Stimulated activated CD4-positive, alpha-beta T cell treated with anti-CD3 and anti-CD28 coated beads, Interleukin-12 subunit alpha, Interleukin-12 subunit beta, amount 100 ng/mL, for 48 hours (primary cell): ENCODE measurements around the gene DMXL2.
"Not testable (repeated sequence)": the region's sequence is repeated elsewhere in the genome, so short reads cannot be mapped to it uniquely, and the experiment has no call there.

Source experiments
- DNase-seq, 3 donors: peaks; one replicate each; pipeline ENCODE4 v3.0.0-alpha.2; 2020; ENCODE audit warnings: low read depth in 2 of 3, low spot score in 1 of 3

The DMXL2 gene

DNA sequence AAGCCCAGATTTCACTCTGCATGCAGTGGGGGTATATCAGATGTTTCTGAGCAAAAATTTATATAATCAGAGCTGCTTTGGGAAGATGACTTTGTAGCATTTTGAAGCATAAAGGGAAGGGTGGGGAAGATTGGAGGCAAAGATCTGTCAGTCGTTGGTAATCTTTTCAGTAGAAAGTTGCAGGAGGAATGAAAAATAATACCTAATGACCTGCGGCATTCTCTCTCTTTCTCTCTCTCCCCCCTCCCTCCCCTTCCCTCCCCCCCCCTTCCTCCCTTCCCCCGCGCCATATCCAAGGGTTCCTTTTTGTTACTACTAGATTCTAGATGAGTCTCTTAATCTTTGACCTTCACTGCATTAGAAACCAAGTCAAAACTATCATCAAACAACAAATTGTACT, 1.5 kb upstream of the DMXL2 start:
- no peak for DNase-seq

DNA sequence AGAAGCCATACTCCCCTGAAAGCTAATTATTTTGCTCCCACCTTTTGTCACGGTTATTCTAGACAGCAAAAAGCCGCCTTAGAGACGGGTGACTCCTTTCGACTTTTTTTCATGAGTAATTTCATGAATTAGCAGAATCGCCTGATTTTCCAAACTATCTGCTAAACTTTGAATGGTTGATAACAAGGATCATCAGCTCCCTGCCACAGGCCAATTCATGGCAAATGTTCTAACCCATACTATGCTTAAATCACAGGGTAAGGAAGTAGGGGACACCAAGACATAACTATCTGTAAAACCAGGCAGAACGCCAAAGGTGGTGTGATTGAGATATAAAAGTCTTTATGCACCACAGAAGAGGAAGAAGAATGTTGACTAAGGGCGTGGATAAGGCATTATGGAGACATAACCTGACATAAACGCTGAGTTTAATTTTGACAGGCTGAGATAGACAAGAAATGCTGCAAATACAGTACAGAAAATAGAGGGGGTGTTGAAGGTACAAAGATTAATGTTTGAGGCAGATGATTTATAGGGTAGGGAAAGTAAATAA, 891 bp upstream of the DMXL2 start:
- DNase-seq = no peak

DNA sequence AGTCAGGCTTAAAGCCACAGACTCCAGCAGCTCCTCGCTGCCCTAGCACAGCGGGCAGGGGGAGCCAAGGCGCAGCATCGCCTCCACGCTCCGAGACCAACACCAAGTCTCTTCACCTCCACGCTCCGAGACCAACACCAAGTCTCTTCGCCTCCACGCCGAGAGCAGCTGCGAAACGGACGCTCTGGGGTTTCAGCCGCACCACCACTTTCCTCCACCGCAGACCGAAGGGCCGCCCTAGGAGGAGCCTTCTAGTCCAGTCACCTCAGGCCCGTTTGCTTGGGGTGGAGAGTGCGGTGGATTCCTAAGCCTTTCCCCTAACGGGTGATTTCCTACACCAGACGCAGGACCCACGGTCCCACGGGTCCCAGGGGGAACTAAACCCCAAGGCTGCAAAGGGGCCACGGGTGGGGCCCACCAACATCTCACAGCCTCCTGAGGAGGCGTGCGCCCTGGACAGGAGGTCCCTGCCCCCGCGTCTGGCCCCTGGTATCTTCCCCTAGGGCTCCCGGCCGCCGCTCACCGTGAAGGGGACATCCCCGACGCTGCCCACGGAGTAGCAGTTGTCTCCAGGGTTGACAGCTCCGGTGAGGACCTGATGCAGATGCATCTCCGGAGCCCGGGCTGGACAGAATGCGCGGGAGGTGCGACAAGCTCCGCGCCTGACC, 501 bp downstream of the DMXL2 start:
- peak; percentile 5 to 16 (median 12) for DNase-seq

DNA sequence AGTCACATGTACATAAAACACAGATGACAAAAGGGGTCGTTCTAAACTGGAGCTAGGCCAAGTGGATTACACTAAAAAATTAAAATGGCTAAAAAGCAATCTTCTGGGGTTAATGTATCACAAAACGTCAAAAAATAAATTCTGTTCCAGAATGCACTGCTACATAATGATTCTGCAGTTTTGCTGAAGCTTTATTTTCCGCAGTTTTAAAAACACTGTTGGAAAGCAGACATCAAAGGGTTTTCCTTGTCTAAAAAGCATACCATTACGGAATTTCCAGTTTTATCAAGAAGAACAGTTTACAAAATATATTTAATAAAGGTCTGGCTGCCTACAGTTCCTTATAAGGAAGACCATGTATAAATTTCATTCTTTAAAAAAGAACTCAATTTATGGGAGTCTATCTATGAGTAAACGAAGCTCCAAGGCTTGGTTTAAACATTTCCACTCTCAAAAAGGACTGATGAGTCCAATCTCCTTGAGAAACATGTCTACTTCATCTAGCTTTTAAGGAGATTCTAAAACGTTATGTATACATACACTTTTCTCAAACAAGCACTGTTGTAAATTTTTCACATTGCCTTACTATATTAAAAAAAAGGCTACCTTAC, 1.3 kb downstream of the DMXL2 start:
- no peak for DNase-seq

DNA sequence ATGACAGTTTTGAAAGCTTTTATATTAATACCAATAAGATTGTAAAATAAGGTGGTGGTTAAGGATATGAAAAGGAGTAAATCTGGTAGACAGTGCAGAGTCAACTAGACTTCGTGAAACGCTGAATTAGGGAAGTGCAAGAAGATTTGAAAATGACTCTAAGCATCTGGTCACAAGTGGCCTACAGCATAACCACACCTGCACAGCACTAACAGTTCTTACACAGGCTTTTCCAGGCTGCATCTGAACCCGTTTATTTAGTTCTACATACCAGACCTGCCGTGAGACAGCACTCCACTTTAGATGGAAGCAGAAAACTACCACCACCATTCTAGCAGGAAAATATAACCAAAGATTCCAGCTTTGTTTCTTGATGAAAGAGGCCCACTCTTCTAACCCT, 1.9 kb downstream of the DMXL2 start:
- no peak for DNase-seq

DNA sequence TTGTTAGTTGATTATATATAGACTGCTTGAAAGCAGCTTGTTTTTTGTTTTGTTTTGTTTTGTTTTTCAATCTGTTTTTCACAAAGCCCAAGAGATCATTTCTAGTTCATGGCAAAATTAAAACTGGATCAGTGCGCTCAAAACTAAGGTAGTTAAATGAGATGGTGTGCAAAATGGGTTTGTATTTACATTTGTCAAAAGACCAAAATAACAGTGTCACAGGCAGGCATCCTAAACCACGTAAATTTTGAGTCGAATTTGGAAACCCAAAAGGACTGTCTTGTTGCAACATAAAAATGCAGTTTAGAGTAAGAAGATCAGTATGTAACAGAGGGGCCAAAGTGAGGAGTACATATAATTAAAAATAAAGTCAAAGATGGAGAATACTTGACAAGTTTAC, 2.4 kb downstream of the DMXL2 start:
- DNase-seq = no peak

DNA sequence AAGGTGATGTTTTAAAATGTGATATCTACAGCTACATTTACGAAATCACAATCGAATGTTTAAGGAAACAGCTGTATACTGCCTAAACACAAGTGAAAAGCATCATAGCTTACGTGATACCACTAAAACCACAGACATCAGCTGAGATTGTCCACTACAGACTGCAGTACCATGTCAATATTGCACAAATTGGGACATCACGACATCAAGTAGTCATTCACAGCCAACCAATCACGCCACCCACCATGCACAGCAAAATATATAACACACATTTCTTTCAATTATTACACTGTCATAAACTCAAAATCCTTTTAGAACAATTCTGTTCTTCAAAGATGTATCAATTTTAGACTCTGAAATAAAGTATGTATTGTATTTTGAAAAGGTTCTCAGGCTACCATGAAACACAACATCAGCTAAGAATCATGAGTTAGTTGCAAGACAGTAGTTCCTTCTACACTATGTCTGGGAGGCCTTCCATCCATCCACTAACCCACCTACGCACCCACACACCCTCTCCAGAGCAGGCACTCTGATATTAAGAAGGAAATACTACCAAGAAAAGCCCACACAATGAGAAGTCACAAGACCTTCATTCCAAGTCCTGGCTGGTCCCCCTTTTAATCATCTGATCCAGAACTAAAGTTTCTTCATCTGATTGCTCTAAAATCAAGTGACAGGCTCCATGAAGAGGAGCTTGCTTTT, 3.1 kb downstream of the DMXL2 start:
- DNase-seq = no peak

DNA sequence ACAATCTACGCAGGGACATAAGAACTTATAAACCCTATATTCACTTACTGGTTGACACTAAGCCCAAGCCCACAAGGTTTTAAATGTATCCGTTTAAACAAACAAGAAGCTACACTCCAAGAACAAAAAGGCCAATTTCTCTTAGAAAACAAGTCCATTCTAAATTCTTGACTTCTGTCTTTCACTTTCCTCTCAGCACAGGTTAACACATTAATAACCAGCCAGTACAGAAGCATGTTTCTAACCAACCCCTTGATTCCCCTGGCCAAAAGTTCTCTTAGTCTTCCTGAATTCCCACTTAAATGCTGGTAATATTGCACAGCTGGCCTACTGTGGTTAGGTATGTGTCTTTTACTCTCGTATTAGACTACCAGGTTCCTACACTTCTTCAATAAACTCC, 4.7 kb downstream of the DMXL2 start:
- DNase-seq = no peak

DNA sequence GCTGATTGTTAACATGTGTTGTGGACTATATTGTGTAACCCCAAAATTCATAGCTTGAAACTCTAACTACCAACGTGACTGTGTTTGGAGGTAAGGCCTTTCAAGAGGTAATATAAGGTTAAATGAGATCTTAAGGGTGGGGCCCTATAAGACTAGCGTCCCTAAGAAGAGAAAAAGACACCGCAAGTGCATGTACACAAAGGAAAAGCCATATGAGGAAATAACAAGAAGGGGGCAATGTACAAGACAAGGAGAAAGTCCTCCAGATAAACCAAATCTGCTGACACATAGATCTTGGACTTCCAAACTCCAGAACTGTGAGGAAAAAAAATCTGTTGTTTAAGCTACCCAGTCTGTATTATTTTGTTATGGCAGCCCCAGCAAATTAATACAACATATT, 8.6 kb downstream of the DMXL2 start:
- no peak for DNase-seq

DNA sequence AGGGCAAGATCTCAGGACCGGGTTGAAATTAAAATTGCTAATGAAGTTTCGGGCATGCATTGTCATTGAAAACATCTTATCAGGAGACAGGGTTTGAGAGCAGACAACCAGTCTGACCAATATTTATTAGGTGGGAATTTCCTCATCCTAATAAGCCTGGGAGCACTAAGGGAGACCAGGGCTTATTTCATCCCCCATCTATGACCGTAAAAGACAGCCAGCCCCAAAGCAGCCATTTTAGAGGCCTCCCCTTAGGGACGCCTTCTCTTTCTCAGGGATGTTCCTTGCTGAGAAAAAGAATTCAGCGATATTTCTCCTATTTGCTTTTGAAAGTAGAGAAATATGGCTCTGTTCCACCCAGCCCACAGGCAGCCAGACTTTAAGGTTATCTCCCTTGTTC, 9.9 kb downstream of the DMXL2 start:
- DNase-seq = not testable (repeated sequence)

DNA sequence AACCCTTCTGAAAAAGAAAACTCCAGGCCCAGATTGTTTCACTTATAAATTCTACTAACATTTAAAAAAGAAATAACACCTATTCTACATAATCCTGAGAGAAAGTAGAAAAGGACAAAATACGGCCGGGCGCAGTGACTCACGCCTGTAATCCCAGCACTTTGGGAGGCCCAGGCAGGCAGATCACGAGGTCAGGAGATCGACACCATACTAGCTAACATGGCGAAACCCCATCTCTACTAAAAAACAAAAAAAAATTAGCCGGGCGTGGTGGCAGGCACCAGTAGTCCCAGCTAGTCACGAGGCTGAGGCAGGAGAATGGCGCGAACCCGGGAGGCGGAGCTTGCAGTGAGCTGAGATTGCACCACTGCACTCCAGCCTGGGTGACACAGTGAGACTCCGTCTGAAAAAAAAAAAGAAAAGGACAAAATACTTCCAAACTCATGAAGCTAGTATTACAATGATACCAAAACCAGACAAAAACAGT, 19.1 kb downstream of the DMXL2 start:
- DNase-seq = not testable (repeated sequence)

DNA sequence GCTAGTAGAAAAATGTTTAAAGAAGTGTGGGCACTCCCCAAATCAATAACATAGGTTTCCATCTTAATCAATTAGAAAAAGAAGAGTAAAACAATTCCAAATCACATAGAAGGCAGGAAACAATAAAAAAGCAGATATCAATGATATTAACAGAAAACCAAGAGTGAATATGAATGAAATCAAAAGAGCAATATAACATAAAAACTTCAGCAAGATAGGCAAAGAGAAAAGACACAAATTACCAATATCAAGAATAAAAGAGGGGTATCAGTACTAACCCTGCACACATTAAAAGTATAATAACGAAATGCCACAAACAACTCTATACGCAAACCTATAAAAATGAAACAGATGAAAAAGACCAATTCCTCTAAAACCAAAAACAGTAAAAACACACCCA, 19.6 kb downstream of the DMXL2 start:
- DNase-seq = no peak

DNA sequence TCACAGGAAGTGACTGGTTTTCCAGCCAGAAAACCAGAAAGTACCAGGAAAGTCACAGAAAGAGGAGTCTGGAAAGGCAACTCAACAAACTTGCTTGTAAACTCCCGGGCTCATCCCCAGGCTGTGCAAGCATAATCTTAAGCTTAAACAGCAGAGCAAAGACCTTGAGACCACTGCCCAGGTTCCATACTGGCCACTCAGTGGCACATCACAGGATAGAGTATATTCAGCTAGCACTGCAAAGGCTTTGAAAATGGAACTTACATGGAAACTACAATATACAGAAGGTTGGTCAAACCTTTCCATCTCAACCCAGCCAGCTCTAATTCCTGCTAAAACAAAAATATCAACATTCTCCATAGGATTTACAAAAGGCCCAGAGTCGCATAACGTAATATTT, 20.1 kb downstream of the DMXL2 start:
- DNase-seq = no peak

DNA sequence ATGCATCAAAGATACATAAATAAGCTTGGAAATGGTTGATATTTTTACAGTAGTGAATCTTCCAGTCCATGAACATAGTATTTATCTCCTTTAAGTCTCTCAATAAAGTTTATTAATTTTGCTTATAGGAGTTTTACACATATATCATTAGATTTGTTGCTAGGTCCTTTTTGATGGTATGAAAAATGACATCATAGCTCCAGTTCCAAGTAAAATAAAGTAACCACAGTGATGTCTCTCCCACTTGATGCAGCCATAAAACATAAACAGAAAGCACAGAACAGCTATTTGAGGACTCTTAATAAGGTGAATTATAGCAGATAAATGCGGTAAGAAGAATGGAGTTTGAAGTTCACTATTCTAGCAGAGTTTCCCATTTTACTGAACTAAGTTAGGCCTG, 20.8 kb downstream of the DMXL2 start:
- no peak for DNase-seq

DNA sequence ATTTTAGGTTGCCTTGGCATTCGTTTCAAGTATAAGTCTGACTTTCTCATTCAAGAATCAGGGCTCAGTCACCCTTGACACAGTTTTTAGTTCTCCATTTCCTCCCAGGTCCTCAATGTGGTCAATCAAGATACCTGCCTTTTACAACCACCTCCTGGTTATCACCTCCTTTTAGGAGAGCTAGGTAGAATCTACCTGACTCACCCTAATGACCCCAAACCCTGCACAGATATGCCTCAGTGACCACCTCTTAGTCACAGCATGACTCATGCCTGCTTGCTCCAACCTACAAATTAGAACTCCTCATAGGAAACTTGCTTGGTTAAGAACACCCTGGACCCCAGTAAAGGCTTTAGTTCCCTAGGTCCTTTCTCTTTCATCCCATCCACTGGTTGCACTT, 22.5 kb downstream of the DMXL2 start:
- DNase-seq = no peak

DNA sequence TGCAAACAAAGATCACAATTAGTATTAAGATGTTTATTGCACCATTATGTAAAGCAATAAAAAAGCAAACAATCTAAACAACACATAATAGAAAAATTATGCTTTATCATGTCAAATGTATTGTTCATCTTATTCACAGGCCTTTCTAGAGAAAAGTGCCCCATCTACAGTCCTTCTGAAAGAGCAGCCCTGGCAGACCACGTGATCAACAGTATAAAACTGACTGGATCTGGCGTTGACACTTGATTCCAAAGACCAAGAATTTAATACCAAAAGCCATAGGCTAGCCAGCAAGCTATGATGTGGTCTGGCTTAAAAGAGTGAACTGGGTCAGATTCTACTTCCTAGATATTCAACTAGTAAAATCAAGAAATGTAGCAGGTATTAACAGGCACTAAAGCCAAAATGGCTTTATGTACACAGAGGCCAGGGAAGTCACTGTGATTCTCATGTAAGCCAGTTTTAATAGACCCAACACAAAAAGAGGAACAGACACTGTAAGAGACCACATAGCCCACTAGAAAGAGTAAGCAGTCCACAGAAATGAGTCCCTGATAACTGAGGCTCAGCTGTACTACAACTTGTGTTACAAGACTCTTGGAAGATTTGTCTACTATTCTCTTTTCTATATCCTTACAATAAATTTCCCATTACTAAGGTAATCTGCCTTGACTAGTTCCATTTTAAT, 32.5 kb downstream of the DMXL2 start:
- DNase-seq = no peak

DNA sequence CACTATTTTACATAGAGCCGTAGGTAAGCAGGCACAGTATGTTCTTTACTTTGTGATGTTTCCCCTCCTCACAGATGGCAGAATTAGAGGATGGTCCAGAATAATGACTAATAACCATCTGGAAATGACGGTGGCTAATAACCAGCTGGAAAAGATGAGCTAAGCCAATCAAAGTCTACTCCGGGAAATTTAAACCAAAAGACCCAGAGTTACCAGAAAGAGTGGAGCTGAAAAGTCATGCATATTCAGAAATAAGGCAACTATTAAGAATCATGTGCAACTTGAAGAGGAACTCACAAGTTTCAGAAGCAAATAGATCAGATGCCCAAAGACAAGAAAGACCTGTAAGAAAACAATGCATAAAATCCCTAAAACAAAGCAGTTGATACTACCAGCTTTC, 33.6 kb downstream of the DMXL2 start:
- no peak for DNase-seq

DNA sequence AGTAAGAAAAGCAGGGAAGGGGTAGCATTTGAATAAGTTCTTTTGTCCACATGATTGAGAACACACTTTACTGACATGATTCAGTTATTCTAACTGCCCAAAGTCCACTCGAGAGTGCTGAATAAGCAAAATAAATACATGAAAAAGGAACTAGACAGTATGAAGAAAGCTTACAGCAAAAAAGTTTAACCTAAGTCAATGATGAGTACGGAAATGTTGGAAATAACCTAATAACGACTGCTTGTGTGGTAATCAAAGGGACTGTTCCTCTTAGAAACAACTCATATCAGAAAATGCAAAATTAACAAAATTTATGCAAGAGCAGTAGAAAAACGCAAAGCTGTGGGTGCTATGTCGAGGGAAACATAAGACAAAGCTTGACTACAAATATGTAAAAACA, 36.6 kb downstream of the DMXL2 start:
- no peak for DNase-seq

DNA sequence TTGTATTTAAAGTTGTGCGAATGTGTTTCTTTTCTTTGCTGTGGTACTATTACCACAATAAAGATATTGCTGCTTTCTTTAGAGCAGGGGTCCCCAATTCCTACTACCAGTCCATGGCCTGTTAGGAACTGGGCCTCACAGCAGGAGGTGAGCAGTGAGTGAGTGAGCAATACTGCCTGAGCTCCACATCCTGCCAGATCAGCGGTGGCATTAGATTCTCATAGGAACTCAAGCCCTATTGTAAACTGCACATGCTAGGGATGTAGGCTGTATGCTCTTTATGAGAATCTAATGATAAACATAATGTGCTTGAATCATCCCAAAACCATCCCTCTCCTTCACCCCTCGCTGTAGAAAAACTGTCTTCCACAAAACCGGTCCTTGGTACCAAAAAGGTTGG, 41.6 kb downstream of the DMXL2 start:
- DNase-seq = no peak

DNA sequence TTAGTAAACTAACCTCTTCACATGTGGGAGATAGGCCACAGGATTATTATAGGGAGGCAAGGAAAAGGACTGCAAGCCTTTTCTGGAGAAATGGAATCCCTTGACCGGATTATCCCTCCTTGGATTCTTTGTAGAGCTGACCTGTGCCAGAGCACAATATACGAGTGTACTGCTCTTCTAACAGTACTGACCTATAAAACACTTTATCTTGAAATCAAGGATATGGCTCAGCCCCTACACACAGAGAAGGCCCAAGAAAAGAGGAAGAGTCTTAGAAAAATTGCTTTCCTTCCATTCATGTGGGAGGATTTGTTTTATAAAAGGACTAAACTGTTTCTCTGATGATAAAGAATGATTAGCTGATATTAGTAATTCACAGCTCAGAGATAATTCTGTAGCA, 42.2 kb downstream of the DMXL2 start:
- DNase-seq = no peak

DNA sequence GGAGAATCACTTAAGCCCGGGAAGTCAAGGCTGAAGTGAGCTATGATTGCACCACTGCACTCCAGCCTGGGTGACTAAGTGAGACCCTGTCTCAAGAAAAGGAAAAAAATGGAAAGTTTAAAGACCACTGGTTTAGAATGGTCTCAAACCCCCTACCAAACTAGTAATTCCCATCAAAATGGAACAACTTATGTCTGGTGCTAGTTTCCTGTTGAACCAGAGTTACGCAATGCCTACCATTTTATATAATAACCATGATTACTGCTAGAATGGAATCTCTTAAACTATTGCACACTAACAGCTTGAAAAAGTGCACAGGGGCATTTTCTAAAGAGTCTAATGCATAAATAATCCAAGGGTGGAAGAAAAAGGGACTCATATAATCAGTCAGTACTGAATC, 43.6 kb downstream of the DMXL2 start:
- DNase-seq = no peak
